ENCODE results near the gene AJAP1. TPM values are rescaled to one million over a fixed set of nuclear protein-coding genes. Genes with fewer than 3 reads are reported as not detected.

The AJAP1 gene
- total RNA-seq, 1 experiment from 2014 or later: not detected

DNA sequence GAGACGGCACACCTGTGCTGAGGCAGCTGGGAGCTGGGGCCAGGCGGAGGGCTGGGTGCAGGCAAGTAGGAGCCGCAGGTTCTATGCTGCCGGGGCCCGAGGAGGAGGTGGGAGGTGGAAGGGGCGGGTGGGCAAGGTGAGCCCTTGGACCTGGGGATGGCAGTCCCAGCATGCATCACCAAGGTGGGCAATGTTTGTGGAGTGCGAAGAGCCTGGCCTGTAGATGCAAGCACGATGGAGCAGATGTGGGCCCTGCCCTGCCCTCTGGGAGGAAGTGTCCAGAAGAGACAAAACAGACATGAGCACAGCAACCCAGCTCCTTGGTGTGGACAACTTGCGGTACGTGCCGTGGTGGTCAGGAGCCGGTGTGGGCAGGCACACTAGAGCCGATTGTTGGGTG lies 28.3 kb upstream of the AJAP1 start:
- Histone ChIP-seq H3K4me3 (replicated peaks in 1 of 2; ENCODE audit: low read depth in 1 of 2, low read length in 2 of 2) (no peak overlapping the region), H2AFZ (ENCODE audit: low read depth, low read length, poor library complexity, severe bottlenecking) (no peak overlapping the region), H3K9ac (ENCODE audit: low read length) (no peak overlapping the region), H4K20me1 (ENCODE audit: insufficient read depth) (no peaks in the 10 kb centered on the region), H3K4me2 (ENCODE audit: low read length) (no peak overlapping the region), H3K79me2 (ENCODE audit: insufficient read depth, low read length) (no peaks in the 10 kb centered on the region), H3K9me2 (ENCODE audit: insufficient read depth) (no peaks in the 10 kb centered on the region), H3K36me3 (ENCODE audit: control insufficient read depth in 1 of 2, insufficient read depth in 2 of 2, low read length in 2 of 2) (no peaks in the 10 kb centered on the region), H3K4me1 (ENCODE audit: control insufficient read depth in 1 of 2, insufficient read depth in 2 of 2, low read length in 2 of 2) (no peaks in the 10 kb centered on the region), H3K27ac (ENCODE audit: low read depth, low read length) (no peak overlapping the region), H3K27me3 (ENCODE audit: insufficient read depth, low read length) (no peaks in the 10 kb centered on the region), H3K9me3 (ENCODE audit: control insufficient read depth in 1 of 2, insufficient read depth in 1 of 2, low read depth in 1 of 2, low read length in 2 of 2) (no peaks in the 10 kb centered on the region)
- RAD21 ChIA-PET (ENCODE audit: low non-redundant PET in 1 of 2, low total read pairs in 2 of 2, uncharacterized antibody in 2 of 2, unreplicated experiment in 2 of 2): no interaction called here
- TF ChIP-seq FOSL1 (IDR thresholded peaks at IDR 0.05; ENCODE audit: low read depth): no peak
- TF ChIP-seq EGR1 (IDR thresholded peaks at IDR 0.05; ENCODE audit: low read depth): no peak
- TF ChIP-seq ELF1 (IDR thresholded peaks at IDR 0.05; ENCODE audit: borderline replicate concordance, low read depth): no peak
- TF ChIP-seq CTCF (IDR thresholded peaks at IDR 0.05 in 2 of 3, conservative IDR thresholded peaks at IDR 0.05 in 1 of 3; ENCODE audit: borderline replicate concordance in 1 of 3, insufficient read depth in 1 of 3, low read depth in 2 of 3, low read length in 2 of 3): no peak
- TF ChIP-seq ATF3 (IDR thresholded peaks at IDR 0.05): no peak
- no peak for TF ChIP-seq MAX (IDR thresholded peaks at IDR 0.05)
- no peak for TF ChIP-seq REST (IDR thresholded peaks at IDR 0.05; ENCODE audit: low read depth)
- no peak for TF ChIP-seq SIN3A (IDR thresholded peaks at IDR 0.05; ENCODE audit: low read depth)
- TF ChIP-seq ZFX (IDR thresholded peaks at IDR 0.05): no peak
- TF ChIP-seq EZH2 (IDR thresholded peaks at IDR 0.05): no peak
- TF ChIP-seq TCF7L2 (IDR thresholded peaks at IDR 0.05; ENCODE audit: borderline replicate concordance, extremely low read depth, insufficient read depth, insufficient read length): no peak
- TF ChIP-seq SRF (IDR thresholded peaks at IDR 0.05; ENCODE audit: low read depth): no peak
- TF ChIP-seq ZNF274 (IDR thresholded peaks at IDR 0.05; ENCODE audit: low read depth, low read length): no peak
- no peak for TF ChIP-seq YY1 (IDR thresholded peaks at IDR 0.05; ENCODE audit: extremely low read depth, insufficient replicate concordance, low read depth, low read length)
- no peak for TF ChIP-seq POLR2A (IDR thresholded peaks at IDR 0.05; ENCODE audit: borderline replicate concordance, extremely low read depth, insufficient read depth, insufficient read length)
- no peak for TF ChIP-seq ZBTB33 (IDR thresholded peaks at IDR 0.05; ENCODE audit: extremely low read depth, insufficient replicate concordance, low read length)
- TF ChIP-seq EZH2phosphoT487 (IDR thresholded peaks at IDR 0.05; ENCODE audit: borderline replicate concordance): no peak
- no peak for TF ChIP-seq SP1 (IDR thresholded peaks at IDR 0.05; ENCODE audit: low read depth)
- no peak for TF ChIP-seq CEBPB (IDR thresholded peaks at IDR 0.05; ENCODE audit: low read depth)
- ATAC-seq (no peak), DNase-seq (ENCODE audit: low read depth, low spot score) (no peak)
- CTCF ChIA-PET: no interaction called here
- no TSS peak for BruUV-seq (replicated peaks)
- POLR2A ChIA-PET: no interaction called here
- intact Hi-C loops (cut with micrococcal nuclease): no loop called here

Measured in HCT116 (cell line).